Stimulated activated CD4-positive, alpha-beta T cell treated with anti-CD3 and anti-CD28 coated beads, TNF-alpha, amount 100 ng/mL, for 48 hours (primary cell): Measurements from ENCODE around the gene NTRK2.

Source experiments
- DNase-seq, 3 donors: peaks; one replicate each; pipeline ENCODE4 v3.0.0-alpha.2; 2020; ENCODE audit warnings: low read depth in 3 of 3

Gene NTRK2

DNA sequence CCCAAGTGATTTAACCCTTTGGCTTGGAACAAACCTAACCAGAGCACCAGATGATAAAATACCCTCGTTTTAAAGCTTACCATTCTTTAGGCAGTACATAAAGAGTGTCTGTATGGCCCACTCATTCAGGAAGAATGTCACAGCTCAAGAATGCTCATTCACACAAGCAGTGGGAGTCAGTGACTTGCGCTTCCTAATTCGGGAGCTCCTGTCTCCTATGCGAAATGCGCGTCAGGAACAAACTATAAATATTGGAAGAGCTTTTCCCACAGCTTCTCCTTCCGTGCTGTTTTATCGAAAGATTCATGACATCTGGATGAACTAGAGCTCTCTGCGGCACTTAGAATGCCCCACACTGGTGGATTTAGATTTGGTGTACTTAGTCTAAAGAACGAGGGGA is 66.6 kb downstream of the NTRK2 start:
- DNase-seq = no peak

- no peak for DNase-seq
Measured at GRCh38 chr9:84736536-84736935, 67.0 kb downstream of the NTRK2 start.

- DNase-seq = no peak
Measured at GRCh38 chr9:84738353-84738752, 68.8 kb downstream of the NTRK2 start.

DNA sequence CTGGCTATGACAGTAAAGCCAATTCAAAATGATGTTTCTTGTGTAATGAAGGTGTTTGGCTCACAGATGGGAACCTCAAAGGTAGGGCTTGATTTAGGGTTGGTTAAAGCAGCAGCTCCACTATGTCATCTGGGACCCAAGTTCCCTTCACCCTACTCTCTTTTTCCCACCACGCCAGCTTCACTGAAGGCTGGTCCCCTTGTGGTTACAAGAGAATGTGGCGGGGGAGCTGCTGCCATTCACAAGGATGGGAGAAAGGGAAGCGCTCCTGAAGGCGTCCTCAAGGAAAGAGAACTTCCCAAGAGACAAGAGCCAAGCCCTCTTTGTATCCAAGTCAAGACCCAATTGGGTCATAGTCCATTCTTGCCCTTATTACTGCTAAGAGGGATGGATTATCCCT is 72.7 kb downstream of the NTRK2 start:
- DNase-seq = no peak

DNA sequence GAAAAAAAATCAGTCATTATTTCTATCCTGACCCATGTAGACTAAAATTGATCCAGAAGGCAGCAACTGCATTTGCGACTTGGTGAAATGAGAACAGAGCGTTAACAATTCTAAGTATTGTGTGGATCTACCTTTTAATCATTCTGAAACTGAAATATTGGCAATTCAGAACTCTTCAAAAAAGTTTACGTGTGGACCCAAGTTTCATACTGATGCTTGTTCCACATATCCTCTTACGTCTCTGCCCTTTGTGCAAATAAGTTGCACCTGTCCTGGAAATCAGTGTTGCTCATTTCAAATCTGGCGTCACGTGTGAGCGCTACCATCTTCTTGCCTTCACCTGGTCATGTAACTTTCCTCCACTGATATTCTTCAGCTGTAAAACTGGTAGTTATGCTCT is 74.7 kb downstream of the NTRK2 start:
- no peak for DNase-seq

- DNase-seq = no peak
Measured at GRCh38 chr9:84744726-84745125, 75.2 kb downstream of the NTRK2 start.

- DNase-seq = no peak
Measured at GRCh38 chr9:84748112-84748511, 78.6 kb downstream of the NTRK2 start.

DNA sequence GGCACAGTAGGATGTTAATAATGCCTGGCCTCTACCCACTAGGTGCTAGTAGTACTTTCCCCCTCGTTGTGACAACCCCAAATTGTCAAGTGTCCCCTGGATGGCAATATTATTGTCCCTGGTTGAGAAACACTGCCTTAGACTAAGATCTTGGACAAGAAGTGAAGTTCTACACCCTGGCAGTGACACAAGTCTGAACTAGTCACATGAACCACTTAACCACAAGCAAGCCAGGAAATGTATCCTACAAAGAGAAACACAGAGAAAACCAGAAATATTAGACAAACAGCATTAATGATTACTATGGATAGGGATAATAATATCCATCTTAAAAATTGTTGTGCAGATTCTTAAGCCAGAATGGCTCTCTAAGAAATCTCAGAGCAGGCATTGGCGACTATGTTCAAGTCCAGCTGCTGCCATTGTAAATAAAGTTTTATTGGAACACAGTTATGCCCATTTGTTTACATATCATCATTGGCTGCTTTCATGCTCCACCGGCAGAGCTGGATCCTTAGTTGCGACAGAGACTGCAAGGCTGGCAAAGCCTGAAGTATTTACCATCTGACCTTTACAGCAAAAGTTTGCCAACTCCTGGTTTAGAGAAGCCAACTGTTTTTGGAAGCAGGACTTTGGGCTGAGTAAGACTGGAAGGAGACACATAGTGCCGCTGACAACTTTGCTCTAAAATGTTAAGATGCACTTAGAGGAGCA is 80.8 kb downstream of the NTRK2 start:
- no peak for DNase-seq

DNA sequence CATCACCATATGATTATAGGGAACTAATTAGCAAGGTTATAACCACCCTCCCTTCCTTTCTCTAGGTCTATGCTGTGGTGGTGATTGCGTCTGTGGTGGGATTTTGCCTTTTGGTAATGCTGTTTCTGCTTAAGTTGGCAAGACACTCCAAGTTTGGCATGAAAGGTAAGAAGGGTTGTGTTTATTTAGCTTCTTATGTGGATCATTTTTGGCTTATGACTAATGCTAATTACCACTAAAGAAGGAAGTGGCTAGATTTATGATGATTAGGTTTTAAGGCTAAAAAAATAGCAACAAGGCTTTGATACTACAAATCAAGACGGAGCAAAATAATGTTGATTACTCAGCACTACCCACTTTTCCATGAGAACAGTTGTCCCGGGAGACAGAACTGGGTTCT is 82.4 kb downstream of the NTRK2 start:
- no peak for DNase-seq

GRCh38 chr9:84754461-84754860 is 84.9 kb downstream of the NTRK2 start:
- DNase-seq = no peak

DNA sequence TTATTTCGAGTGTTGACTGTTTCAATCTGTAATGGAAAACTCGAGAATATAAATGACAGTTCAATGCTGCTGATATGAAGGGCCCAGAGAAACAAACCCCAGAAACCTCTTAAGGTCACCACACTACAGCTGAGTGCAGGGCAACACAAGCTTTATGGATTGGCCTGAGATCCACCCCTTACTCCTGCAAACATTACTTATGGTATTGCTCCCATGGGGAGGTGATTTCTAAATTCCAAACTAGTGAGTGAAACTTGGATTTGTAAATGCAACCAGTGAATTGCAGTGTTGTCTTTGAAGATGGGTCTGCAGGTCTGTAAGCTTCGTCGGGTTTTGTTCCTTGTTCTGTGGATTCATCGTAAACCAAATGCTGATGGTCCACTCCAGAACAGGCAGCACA is 85.4 kb downstream of the NTRK2 start:
- DNase-seq = no peak

- DNase-seq = no peak
Measured at GRCh38 chr9:84755380-84755779, 85.9 kb downstream of the NTRK2 start.

DNA sequence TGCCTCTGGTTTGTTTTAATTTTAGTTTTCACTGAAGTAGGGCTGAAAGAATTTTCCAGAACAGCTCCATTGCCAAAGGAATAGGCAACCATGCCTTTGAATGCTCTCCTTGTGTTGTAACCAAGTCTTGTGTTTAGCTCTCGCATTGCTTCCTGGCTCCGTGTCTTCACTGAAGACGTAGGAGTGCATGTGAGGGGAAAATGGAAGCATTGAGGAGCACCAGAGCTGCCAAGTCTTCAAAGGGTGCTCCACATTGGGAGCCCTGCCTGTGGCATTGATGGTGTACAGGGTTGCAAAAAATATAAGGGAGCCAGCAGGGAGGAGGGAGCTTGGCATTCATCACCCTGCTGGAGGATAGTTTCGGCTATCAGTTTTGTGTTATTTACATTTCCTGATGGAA is 86.6 kb downstream of the NTRK2 start:
- DNase-seq = no peak

GRCh38 chr9:84756731-84757130 is 87.2 kb downstream of the NTRK2 start:
- DNase-seq = no peak

GRCh38 chr9:84758817-84759216 is 89.3 kb downstream of the NTRK2 start:
- no peak for DNase-seq

- DNase-seq = peak in 1 of 3 donors; percentile 7
Measured at GRCh38 chr9:84759300-84759750, 89.8 kb downstream of the NTRK2 start.

GRCh38 chr9:84759804-84760203 is 90.3 kb downstream of the NTRK2 start:
- DNase-seq = no peak

- no peak for DNase-seq
Measured at GRCh38 chr9:84761137-84761808, 91.7 kb downstream of the NTRK2 start.

- DNase-seq = no peak
Measured at GRCh38 chr9:84772511-84772910, 103.0 kb downstream of the NTRK2 start.

- no peak for DNase-seq
Measured at GRCh38 chr9:84773022-84773421, 103.5 kb downstream of the NTRK2 start.

DNA sequence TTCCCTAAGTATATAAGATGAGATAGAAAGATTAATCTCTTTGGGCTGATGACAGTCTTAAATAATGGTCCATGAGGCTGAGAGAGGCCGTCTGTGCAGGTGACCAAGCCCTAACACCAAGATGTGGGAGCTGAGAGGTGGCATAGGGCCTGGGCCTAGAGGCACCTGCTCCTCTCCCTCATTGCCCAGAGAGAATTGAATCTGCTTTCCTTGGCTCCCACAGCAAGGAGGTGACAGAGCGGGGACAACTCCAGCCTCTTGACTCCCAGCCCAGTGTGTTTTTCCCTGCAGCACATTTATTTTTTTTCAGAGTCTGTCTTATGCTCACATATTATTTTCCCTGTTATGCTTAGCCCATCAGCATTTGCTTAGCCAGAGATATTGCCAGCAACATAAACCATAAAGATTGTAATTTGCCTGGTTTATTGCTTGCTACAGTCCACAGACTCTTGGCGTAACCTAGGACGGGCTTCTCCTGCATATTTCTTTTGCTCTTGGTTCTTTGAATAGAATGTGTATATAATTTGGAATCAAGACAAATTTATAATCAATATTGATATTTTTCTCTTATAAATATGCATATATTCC is 105.6 kb downstream of the NTRK2 start:
- no peak for DNase-seq

DNA sequence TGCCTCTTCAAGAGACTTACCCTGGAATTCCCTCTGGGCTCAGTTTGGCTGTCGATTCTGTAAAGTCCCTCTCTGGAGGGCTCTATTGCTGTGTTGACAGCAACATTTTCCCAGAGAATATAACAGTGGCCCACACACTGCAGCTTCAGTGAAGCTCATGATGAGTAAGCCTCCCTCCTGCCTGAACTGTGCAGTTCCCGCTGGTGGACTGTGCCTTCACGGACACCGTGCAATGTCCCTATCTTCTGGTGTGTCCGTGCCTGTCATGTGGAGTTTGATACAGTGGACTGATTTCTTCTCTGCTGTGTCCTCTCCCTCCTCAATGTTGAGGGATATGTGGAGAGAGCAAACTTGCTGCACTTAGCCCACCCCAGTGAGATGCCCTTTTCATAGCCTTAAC is 109.0 kb downstream of the NTRK2 start:
- no peak for DNase-seq

DNA sequence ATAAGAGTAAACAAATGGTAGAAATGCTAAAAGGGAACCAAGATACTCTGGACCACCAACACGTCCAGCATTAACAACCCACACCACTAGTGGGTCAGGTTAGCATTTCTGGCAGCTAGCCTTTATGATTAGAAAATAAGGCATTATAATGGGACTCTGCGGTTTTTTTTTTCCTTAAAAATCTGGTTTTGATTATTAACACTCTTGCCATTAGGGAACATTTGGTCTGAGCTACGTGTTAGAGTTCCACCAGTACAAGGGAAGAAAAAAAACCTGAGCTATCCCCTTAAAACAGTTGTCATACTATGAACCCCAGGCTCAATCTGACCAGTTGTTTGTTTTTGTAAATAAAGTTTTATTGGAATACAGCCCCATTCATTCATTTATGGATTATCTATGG is 110.4 kb downstream of the NTRK2 start:
- no peak for DNase-seq
